Measurements from ENCODE around the gene ELOF1.

Gene ELOF1

DNA sequence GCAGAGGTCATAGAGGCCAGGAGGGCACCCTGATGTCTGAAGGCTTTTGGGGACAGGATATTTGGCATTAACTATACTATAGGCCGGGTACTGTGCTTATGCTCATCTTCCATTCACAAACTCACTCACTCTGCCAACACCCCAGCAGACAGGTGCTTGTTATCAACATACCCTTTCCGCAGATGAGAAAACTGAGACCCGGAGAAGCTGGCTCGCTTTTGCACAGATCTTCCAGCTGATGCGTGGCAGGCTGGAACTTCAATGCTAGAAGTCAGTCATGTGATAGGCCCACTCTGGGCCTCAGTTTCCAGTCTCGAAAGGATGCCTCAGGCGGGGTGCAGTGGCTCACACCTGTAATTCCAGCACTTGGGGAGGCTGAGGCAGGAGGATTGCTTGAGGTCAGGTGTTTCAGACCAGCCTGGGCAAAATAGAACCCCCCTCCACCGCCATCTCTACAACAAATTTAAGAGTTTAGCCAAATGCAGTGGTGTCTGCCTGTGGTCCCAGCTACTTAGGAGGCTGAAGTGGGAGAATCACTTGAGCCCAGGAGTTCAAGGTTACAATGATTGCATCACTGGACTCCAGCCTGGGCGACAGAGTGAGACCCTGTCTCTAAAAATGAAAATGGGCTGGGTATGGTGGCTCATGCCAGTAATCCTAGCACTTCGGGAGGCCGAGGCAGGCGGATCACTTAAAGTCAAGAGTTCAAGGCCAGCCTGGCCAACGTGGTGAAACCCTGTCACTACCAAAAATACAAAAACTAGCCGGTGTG is 10.9 kb downstream of the ELOF1 start:
- Histone ChIP-seq H3K4me1 (ENCODE audit: control insufficient read depth, insufficient read depth, low read length) (no peaks in the 10 kb centered on the region), H3K27me3 (ENCODE audit: control insufficient read depth, insufficient read depth, low read length) (no peaks in the 10 kb centered on the region), H3K36me3 (ENCODE audit: control insufficient read depth, insufficient read depth, low read length) (peaks cover 21% of the 10 kb centered on the region), H3K4me3 (ENCODE audit: low read depth, low read length) (no peak overlapping the region), H3K9me3 (ENCODE audit: control insufficient read depth, insufficient read depth, low read length) (no peaks in the 10 kb centered on the region), H3K9ac (ENCODE audit: low read depth, low read length) (no peak overlapping the region)

DNA sequence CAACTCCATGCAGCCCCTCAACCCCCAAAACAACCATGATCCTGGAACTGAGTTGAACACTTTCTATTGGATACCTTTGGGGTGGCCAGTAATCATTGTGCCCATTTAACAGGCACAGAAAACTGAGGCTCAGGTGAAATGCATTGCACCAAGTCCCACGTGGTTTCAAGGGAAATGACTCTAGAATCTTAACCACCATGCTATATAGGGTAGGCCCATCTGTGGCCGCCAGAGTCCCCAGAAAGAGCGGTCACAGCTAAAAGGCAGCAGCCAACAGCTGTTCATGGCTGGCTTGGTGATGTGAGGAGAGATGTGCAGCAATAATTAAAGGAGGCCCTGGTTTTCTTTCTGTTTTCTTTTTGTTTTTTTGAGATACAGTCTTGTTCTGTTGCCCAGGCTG is 17.8 kb downstream of the ELOF1 start:
- peaks cover 2% of the 10 kb centered on the region for H3K36me3 ChIP-seq (ENCODE audit: control insufficient read depth, insufficient read depth, low read length)
- H3K9me3 ChIP-seq (ENCODE audit: control insufficient read depth, insufficient read depth, low read length), result no peaks in the 10 kb centered on the region
- peaks cover 3% of the 10 kb centered on the region for H3K4me1 ChIP-seq (ENCODE audit: control insufficient read depth, insufficient read depth, low read length)
- no peak overlapping the region for H3K4me3 ChIP-seq (ENCODE audit: low read depth, low read length)
- no peak overlapping the region for H3K9ac ChIP-seq (ENCODE audit: low read depth, low read length)
- H3K27me3 ChIP-seq (ENCODE audit: control insufficient read depth, insufficient read depth, low read length), result no peaks in the 10 kb centered on the region

DNA sequence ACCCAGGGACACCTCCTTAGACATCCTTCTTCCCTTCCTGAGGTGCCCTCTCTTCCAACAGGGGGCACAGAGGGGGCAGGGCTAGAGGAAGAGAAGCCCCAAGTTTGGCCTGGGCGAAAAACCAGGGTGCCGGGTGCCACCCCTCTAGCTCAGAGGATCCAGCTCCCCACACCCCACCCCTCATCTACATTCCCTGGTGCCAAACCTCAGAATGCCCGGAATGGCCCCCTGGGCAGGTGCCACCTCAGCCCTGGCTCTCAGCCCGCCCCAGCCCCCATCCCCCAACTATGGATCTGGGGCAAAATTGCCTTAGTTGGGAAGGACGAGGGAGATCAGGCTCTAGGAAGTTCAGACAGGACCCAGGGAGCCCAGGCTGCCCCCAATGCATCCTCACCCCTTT is 18.4 kb downstream of the ELOF1 start:
- H3K27me3 ChIP-seq (ENCODE audit: control insufficient read depth, insufficient read depth, low read length), result no peaks in the 10 kb centered on the region
- H3K9ac ChIP-seq (ENCODE audit: low read depth, low read length), result no peak overlapping the region
- no peaks in the 10 kb centered on the region for H3K9me3 ChIP-seq (ENCODE audit: control insufficient read depth, insufficient read depth, low read length)
- H3K4me1 ChIP-seq (ENCODE audit: control insufficient read depth, insufficient read depth, low read length), result peaks cover 4% of the 10 kb centered on the region
- H3K4me3 ChIP-seq (ENCODE audit: low read depth, low read length), result peak overlapping the region; percentile 0
- peaks cover 2% of the 10 kb centered on the region for H3K36me3 ChIP-seq (ENCODE audit: control insufficient read depth, insufficient read depth, low read length)

DNA sequence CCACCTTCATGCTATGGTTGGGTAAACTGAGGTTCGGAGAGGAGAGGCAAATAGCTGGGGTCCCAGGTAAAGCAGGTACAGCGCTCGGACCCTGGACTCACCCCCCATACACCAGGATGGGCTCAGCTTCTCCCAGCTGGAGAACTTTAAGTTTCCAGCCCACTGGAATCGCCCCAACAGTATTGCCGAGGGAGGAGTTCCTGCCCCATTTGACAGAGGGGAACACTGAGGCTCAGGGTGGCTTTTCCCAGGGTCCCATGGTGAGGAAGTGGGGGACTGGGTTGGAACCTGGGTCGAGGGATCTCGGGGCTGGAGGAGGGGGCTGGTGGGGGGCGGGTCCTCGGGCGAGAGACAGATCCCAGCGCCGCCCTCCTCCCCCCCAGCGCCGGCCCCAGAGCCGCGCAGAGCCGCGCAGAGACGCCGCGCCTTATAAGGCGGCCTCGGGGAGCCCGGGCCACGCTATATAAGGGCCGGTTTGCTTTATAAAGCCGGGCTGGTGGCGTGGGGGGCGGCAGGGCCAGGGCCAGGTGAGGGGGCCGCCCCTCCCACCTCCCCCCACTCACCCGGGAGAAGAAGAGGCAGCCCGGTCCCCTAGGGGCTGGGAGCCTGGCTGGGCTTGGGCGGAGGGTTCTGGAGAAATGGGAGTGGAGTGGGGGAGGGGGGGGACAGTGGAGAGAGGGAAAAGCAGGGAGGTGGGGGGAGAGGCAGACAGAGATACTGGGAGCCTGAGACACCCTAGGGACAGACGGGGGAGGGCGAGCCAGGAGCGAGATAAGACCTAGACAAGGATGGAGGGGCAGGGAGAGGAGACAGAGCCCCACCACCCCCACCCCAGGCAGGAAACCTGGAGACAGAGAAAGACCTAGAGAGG is 19.3 kb downstream of the ELOF1 start:
- H3K9me3 ChIP-seq (ENCODE audit: control insufficient read depth, insufficient read depth, low read length), result no peaks in the 10 kb centered on the region
- H3K4me3 ChIP-seq (ENCODE audit: low read depth, low read length), result peak overlapping the region; percentile 68
- H3K9ac ChIP-seq (ENCODE audit: low read depth, low read length), result no peak overlapping the region
- no peaks in the 10 kb centered on the region for H3K27me3 ChIP-seq (ENCODE audit: control insufficient read depth, insufficient read depth, low read length)
- H3K36me3 ChIP-seq (ENCODE audit: control insufficient read depth, insufficient read depth, low read length), result peaks cover 2% of the 10 kb centered on the region
- peaks cover 6% of the 10 kb centered on the region for H3K4me1 ChIP-seq (ENCODE audit: control insufficient read depth, insufficient read depth, low read length)

DNA sequence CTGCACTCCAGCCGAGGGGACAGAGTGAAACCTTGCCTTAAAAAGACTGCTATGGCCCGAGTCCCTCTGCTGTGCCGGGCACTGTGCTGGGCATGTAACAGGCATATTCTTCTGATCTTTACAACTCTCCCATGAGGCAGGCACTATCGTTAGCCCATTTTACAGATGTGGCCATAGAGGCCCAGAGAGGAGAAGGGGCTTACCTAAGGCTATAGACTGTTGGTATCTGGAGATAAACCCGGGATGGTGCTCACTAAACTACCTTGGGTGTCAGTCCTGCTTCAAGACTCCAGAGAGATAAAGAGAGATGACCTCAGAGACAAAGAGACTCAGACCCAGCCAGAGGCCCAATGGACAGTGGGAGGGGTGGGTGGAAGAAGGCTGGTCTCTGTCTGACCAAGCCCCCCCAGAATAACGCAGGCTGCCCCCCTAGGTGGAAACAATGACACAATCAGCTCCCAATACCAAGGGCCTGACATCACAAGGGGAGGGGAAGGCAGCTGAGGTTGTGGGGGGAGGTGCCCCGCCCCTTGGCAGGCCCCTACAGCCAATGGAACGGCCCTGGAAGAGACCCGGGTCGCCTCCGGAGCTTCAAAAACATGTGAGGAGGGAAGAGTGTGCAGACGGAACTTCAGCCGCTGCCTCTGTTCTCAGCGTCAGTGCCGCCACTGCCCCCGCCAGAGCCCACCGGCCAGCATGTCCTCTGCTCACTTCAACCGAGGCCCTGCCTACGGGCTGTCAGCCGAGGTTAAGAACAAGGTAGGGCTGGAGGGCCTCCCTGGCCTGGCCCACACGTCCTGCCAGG is 20.6 kb downstream of the ELOF1 start, which contains the start of gene CNN1:
CNN1 (plus strand) TSS at position 620 of the 805 bp plus-strand sequence; CDS start at position 697, 77 bp downstream.
- Histone ChIP-seq H3K9me3 (ENCODE audit: control insufficient read depth, insufficient read depth, low read length) (no peaks in the 10 kb centered on the region), H3K4me1 (ENCODE audit: control insufficient read depth, insufficient read depth, low read length) (peaks cover 6% of the 10 kb centered on the region), H3K4me3 (ENCODE audit: low read depth, low read length) (peak within 1 kb of the TSS; percentile 68), H3K27me3 (ENCODE audit: control insufficient read depth, insufficient read depth, low read length) (no peaks in the 10 kb centered on the region), H3K9ac (ENCODE audit: low read depth, low read length) (peak within 1 kb of the TSS; percentile 73), H3K36me3 (ENCODE audit: control insufficient read depth, insufficient read depth, low read length) (no peaks in the 10 kb centered on the region)

DNA sequence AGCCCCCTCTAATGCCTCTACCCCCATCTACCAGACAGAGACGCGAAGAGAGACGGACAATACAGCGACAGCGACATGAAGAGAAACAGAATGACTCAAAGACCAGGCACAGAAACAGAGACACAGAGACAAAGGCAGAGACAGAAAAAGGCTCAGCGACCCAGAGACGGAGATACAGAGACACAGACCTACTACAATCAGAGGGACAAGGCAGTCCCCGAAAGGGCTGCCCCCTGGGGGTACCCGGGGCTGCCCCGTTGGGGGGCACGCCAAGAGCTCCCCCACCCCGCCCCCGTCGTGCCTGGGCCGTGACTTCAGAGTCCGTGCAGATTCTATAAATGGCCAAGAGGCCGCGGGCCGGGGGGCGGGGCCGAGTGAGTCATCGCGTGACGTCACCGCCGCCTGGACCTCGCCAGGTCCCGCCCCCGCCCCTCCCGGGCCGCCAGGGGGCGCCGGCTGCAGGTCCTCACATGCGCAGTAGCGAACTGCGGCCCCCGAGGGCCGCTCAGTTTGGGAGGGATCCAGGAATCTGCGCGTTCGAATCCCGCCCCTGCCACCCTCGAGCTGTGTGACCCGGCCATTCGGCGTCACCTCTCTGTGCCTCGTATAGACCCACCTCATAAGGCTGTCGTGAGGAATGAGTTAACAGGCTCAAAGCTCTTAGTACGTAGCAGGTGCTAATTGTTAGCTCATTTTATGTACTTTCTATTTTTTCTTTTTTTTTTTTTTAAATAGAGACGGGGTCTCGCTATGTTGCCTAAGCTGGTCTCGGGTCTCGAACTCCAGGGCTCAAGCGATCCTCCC is 23.0 kb downstream of the ELOF1 start:
- Histone ChIP-seq H3K9ac (ENCODE audit: low read depth, low read length) (peak overlapping the region; percentile 4), H3K9me3 (ENCODE audit: control insufficient read depth, insufficient read depth, low read length) (no peaks in the 10 kb centered on the region), H3K4me1 (ENCODE audit: control insufficient read depth, insufficient read depth, low read length) (peaks cover 6% of the 10 kb centered on the region), H3K4me3 (ENCODE audit: low read depth, low read length) (peak overlapping the region; percentile 39), H3K36me3 (ENCODE audit: control insufficient read depth, insufficient read depth, low read length) (no peaks in the 10 kb centered on the region), H3K27me3 (ENCODE audit: control insufficient read depth, insufficient read depth, low read length) (no peaks in the 10 kb centered on the region)

DNA sequence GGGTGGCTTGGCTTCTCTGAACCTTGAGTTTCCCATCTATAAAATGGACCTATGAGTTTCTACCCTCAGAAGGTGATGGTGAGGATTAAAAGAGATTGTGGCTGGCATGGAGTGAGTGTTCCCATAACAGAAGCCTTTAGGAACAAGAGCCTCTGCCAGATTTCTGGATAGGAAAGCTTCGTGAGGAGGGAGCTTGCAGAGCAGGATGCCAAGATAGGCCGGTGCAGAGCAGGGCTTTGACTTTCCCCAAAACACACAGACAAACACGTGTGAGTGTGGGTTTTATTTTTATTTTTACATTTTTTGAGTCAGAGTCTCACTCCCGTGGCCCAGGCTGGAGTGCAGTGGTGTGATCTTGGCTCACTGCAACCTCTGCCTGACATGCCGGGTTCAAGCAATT is 24.1 kb downstream of the ELOF1 start:
- no peaks in the 10 kb centered on the region for H3K36me3 ChIP-seq (ENCODE audit: control insufficient read depth, insufficient read depth, low read length)
- no peak overlapping the region for H3K9ac ChIP-seq (ENCODE audit: low read depth, low read length)
- no peaks in the 10 kb centered on the region for H3K27me3 ChIP-seq (ENCODE audit: control insufficient read depth, insufficient read depth, low read length)
- H3K4me1 ChIP-seq (ENCODE audit: control insufficient read depth, insufficient read depth, low read length), result peaks cover 6% of the 10 kb centered on the region
- H3K4me3 ChIP-seq (ENCODE audit: low read depth, low read length), result no peak overlapping the region
- H3K9me3 ChIP-seq (ENCODE audit: control insufficient read depth, insufficient read depth, low read length), result no peaks in the 10 kb centered on the region

DNA sequence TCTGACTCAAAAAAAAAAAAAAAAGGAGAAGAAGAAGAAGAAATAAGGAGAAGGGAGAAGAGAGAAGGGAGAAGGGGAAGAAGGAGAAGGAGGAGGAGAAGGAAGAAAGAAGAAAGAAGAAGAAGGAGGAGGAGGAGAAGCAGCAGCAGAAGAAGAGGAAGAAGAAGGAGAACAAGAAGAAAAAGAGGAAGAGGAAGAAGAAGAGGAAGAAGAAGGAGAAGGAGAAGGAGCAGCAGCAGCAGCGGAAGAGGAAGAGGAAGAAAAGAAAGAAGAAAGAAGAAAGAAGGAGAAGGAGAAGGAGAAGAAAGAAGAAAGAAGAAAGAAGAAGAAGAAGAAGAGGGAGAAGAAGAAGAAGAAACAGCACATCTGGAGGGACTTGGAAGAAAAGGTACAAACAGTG is 24.5 kb downstream of the ELOF1 start:
- H3K4me1 ChIP-seq (ENCODE audit: control insufficient read depth, insufficient read depth, low read length), result peaks cover 6% of the 10 kb centered on the region

DNA sequence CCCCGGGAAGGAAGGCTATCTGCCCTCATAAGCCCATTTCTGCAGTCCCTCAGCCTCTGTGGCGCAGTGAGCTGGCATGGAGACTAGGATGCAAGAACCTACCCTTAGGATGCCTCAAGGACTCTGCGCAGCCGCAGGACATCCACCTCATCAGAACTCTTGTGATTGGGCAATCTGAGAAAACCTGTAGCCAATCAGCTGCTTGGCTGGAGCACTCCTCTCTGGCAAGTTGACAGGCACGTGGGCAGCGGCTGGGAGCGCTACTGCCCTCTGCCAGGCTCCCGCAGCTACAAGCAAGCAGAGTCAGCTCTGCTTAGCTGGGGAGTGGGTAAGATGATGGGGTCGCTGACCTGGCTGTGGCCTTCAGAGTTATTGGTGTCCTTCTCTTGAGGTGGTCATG is 28.6 kb downstream of the ELOF1 start:
- peaks cover under 1% of the 10 kb centered on the region for H3K4me1 ChIP-seq (ENCODE audit: control insufficient read depth, insufficient read depth, low read length)

More for the DNA sequence above, 24.5 kb downstream of the ELOF1 start:
- Histone ChIP-seq H3K36me3 (ENCODE audit: control insufficient read depth, insufficient read depth, low read length) (no peaks in the 10 kb centered on the region), H3K9ac (ENCODE audit: low read depth, low read length) (no peak overlapping the region), H3K27me3 (ENCODE audit: control insufficient read depth, insufficient read depth, low read length) (no peaks in the 10 kb centered on the region), H3K4me3 (ENCODE audit: low read depth, low read length) (no peak overlapping the region), H3K9me3 (ENCODE audit: control insufficient read depth, insufficient read depth, low read length) (no peaks in the 10 kb centered on the region)

DNA sequence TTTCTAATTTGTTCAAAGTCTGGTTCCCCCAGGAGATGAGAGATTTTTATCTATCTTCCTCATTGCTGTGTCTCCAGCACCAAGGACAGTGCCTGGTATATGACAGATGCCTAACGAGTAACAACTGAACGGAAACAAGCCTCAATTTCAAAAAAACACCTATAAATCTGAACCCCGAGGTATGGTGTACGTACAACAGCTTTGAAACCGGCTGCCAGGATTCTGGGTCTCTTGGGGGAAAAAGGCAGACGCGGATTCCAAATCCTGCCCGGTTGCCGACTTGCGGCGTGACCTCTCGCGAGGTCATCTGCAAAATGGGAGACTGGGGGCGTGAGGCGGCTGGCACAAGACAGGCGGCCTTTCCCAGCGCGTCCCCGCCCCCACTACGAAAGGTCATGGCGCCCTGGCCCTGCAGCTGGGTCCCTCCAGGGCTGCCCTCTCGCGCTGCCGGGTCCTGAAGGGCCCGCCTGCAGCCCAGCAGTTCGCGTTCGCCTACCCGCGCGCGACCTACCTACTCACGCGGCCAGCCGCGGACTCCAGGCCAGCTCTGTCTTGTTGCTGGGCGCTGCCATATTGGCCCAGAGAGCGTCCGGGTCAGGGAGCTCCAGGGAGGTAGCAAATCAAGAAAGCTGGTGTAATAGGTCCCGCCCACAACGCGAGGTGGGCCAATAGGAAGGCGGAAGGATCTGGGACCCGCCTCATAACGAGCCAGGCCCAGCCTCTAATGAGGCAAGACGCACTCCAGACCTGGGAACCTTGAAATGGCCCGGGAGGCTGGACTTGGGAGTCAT is 30.3 kb downstream of the ELOF1 start, which contains the start of gene ECSIT:
ECSIT (minus strand) TSS at position 584 of the 791 bp plus-strand sequence. CDS start 9,964 bp downstream, outside the sequence.
- Histone ChIP-seq H3K4me3 (ENCODE audit: low read depth, low read length) (peak within 1 kb of the TSS; percentile 75), H3K4me1 (ENCODE audit: control insufficient read depth, insufficient read depth, low read length) (no peaks in the 10 kb centered on the region), H3K9ac (ENCODE audit: low read depth, low read length) (peak within 1 kb of the TSS; percentile 84), H3K27me3 (ENCODE audit: control insufficient read depth, insufficient read depth, low read length) (no peaks in the 10 kb centered on the region), H3K36me3 (ENCODE audit: control insufficient read depth, insufficient read depth, low read length) (no peaks in the 10 kb centered on the region), H3K9me3 (ENCODE audit: control insufficient read depth, insufficient read depth, low read length) (no peaks in the 10 kb centered on the region)

More for the DNA sequence above, 28.6 kb downstream of the ELOF1 start:
- no peaks in the 10 kb centered on the region for H3K9me3 ChIP-seq (ENCODE audit: control insufficient read depth, insufficient read depth, low read length)
- H3K4me3 ChIP-seq (ENCODE audit: low read depth, low read length), result no peak overlapping the region
- no peaks in the 10 kb centered on the region for H3K36me3 ChIP-seq (ENCODE audit: control insufficient read depth, insufficient read depth, low read length)
- H3K27me3 ChIP-seq (ENCODE audit: control insufficient read depth, insufficient read depth, low read length), result no peaks in the 10 kb centered on the region
- H3K9ac ChIP-seq (ENCODE audit: low read depth, low read length), result no peak overlapping the region
